Lower lobe of right lung (tissue), 2 donors: ENCODE results near the gene SPATS2. TPM values are rescaled to one million over a fixed set of nuclear protein-coding genes. Genes with fewer than 3 reads are reported as not detected.

ENCODE experiments used
- ATAC-seq, 2 donors: fragments of 200-7000 bp; cut with Tn5 transposase; one replicate each; pipeline ENCODE4 v1.9.1; 2020 to 2022; ENCODE audit warnings: mild to moderate bottlenecking in 2 of 2, moderate library complexity in 2 of 2
- DNase-seq: peaks from one replicate; pipeline ENCODE4 v3.0.0-alpha.2; 2020
- H3K27ac ChIP-seq: fragments of 200-600 bp; one replicate; pipeline ENCODE4 v1.8.0; 2022
- H3K27me3 ChIP-seq: fragments of 200-600 bp; one replicate; pipeline ENCODE4 v1.8.0; 2022; ENCODE audit warnings: low read depth
- H3K36me3 ChIP-seq: fragments of 200-600 bp; one replicate; pipeline ENCODE4 v1.8.0; 2022; ENCODE audit warnings: mild to moderate bottlenecking
- H3K4me1 ChIP-seq: fragments of 200-600 bp; one replicate; pipeline ENCODE4 v1.8.0; 2022
- H3K4me3 ChIP-seq: fragments of 200-600 bp; one replicate; pipeline ENCODE4 v1.8.0; 2022; ENCODE audit warnings: mild to moderate bottlenecking
- H3K9me3 ChIP-seq: fragments of 200-600 bp; one replicate; pipeline ENCODE4 v1.8.0; 2022
- CTCF ChIP-seq: fragments of 200-600 bp; IDR thresholded peaks from one replicate; pipeline ENCODE4 v1.8.0; 2022; ENCODE audit warnings: antibody characterized with exemption, mild to moderate bottlenecking
- intact Hi-C: fragments of 100-400 bp; cut with DNase I; formaldehyde crosslinking; loops from one replicate; pipeline ENCODE4 v1.11.0; 2022
- total RNA-seq: library from RNA; stranded (reverse); fragmentation: NEBNext Ultra II Directional; extraction: Animal tissue kit (Norgen Biotek cat#: 25700); gene quantifications from one replicate; pipeline ENCODE4 v1.2.1, GENCODE V29; 2021
- donor health status: DM: no; HTN: yes; CAD: no; lungs with severe emphysema.

Gene SPATS2
- total RNA-seq, 1 donor from 2014 or later = 17.3 TPM

GRCh38 chr12:49521389-49521788 lies 154.1 kb downstream of the SPATS2 start:
- TF ChIP-seq CTCF = no peak
- Histone ChIP-seq H3K27me3 (no peaks in the 10 kb centered on the region), H3K36me3 (peaks cover 28% of the 10 kb centered on the region), H3K9me3 (no peaks in the 10 kb centered on the region), H3K4me1 (no peaks in the 10 kb centered on the region), H3K27ac (no peak overlapping the region), H3K4me3 (no peak overlapping the region)
- intact Hi-C loops = no loop called here
- DNase-seq (no peak), ATAC-seq (no peak)

GRCh38 chr12:49524660-49525324 lies 157.5 kb downstream of the SPATS2 start:
- no peak for DNase-seq
- Histone ChIP-seq H3K9me3 (no peaks in the 10 kb centered on the region), H3K4me3 (no peak overlapping the region), H3K4me1 (no peaks in the 10 kb centered on the region), H3K27ac (no peak overlapping the region), H3K27me3 (no peaks in the 10 kb centered on the region), H3K36me3 (peaks cover 40% of the 10 kb centered on the region)
- no peak for TF ChIP-seq CTCF
- intact Hi-C loops = no loop called here
- ATAC-seq = no peak

DNA sequence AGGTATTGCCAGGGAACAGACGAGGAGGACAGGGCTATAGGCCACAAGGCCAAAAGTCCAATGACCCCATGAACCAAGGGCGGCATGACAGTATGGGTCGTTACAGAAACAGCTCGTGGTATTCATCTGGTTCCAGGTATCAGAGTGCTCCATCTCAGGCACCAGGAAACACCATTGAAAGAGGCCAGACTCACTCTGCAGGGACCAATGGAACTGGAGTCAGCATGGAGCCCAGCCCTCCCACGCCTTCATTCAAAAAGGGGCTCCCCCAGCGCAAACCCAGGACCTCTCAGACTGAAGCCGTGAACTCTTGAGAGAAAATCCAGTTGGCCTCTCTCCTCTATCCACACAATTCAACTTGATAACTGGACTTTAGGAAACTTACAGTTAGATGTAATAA lies 158.7 kb downstream of the SPATS2 start:
- Histone ChIP-seq H3K36me3 (peaks cover 40% of the 10 kb centered on the region), H3K4me1 (no peaks in the 10 kb centered on the region), H3K9me3 (no peaks in the 10 kb centered on the region), H3K27me3 (no peaks in the 10 kb centered on the region), H3K4me3 (no peak overlapping the region), H3K27ac (no peak overlapping the region)
- TF ChIP-seq CTCF = no peak
- intact Hi-C loops = no loop called here
- DNase-seq = no peak
- no peak for ATAC-seq

DNA sequence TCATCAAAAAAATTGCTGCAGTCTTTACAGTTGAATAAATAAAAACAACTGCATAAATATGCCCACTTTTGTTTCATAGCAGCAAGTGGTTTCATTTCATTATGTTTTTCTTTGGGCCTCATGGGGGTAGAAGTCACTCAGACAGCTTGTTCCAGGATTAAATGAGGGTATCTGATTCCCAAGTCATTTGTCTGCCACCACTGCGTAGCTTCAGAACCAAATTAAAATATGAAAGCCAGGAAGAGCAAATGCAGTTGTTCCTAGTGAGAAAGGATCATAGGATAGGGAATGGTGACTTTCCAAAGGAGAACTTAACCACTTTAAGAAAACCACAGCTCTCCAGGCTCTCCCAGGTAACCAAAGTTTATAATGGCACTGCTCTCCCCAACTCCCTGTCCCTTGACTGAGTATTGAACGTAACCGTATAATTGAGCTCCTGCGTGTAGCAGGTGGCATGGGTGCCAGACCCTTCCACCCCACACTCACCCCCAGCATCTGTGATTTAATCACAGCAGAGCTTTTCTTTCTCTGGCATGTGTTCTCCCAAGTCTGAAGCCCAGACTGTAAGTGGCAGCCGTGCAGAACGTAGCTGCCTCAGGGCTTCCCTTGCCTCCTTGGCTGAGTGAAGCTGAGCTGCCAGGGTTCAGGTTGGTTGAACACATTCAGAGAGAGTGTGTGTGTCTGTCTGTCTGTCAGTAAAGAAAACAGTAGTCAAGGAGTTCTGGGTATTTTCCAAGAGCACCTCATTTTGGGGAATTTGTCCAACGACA lies 160.3 kb downstream of the SPATS2 start:
- Histone ChIP-seq H3K27ac (no peak overlapping the region), H3K9me3 (no peaks in the 10 kb centered on the region), H3K27me3 (no peaks in the 10 kb centered on the region), H3K4me3 (no peak overlapping the region), H3K36me3 (peaks cover 38% of the 10 kb centered on the region), H3K4me1 (no peaks in the 10 kb centered on the region)
- DNase-seq (no peak), ATAC-seq (no peak)
- intact Hi-C loops = no loop called here
- no peak for TF ChIP-seq CTCF

GRCh38 chr12:49529414-49529813 lies 162.2 kb downstream of the SPATS2 start:
- Histone ChIP-seq H3K9me3 (no peaks in the 10 kb centered on the region), H3K4me1 (no peaks in the 10 kb centered on the region), H3K27me3 (no peaks in the 10 kb centered on the region), H3K36me3 (peaks cover 31% of the 10 kb centered on the region), H3K4me3 (no peak overlapping the region), H3K27ac (no peak overlapping the region)
- ATAC-seq (peak in 1 of 2 donors; percentile 27), DNase-seq (no peak)
- no peak for TF ChIP-seq CTCF
- intact Hi-C loops = no loop called here
